ENCODE data around the gene ELK4. TPM values are rescaled to one million over a fixed set of nuclear protein-coding genes. Genes with fewer than 3 reads are reported as not detected.

ELK4 gene
- total and polyA plus RNA-seq, 2 experiments from 2014 or later, result 5.1 to 19.7 TPM

- peaks cover 6% of the 10 kb centered on the region; the same call in 1 of the 2 replicates for H3F3A ChIP-seq (replicated peaks; ENCODE audit: low read depth)
- Mint-ChIP-seq H3K27me3 (ENCODE audit: insufficient read depth, low read depth, poor library complexity) (peaks cover 7% of the 10 kb centered on the region), H3K9me3 (no peaks in the 10 kb centered on the region), H3K36me3 (ENCODE audit: low read depth) (no peaks in the 10 kb centered on the region; the same call in 2 of the 3 replicates), H3K27ac (no peak overlapping the region), H3K4me3 (peak overlapping the region; percentile 90; the same call in 1 of the 3 replicates), H3K4me1 (peaks cover 10% of the 10 kb centered on the region; the same call in 2 of the 3 replicates)
- DNase-seq (ENCODE audit: low spot score) (no peak), ATAC-seq (no peak)
- no peaks in the 10 kb centered on the region for H3K9me2 ChIP-seq (ENCODE audit: insufficient read depth)
- H3K36me3 ChIP-seq (ENCODE audit: insufficient read depth), result no peaks in the 10 kb centered on the region
- peaks cover 24% of the 10 kb centered on the region for H3K79me2 ChIP-seq (replicated peaks; ENCODE audit: insufficient read depth)
- no peak overlapping the region for H3K27ac ChIP-seq (ENCODE audit: low read depth)
- H3K4me2 ChIP-seq, result no peak overlapping the region
- H3K4me3 ChIP-seq, result no peak overlapping the region
- H3K4me1 ChIP-seq (ENCODE audit: insufficient read depth), result peaks cover 8% of the 10 kb centered on the region
- TF ChIP-seq REST (IDR thresholded peaks at IDR 0.05; ENCODE audit: unreplicated experiment) (no peak), STAT1 (IDR thresholded peaks at IDR 0.05; ENCODE audit: unreplicated experiment) (no peak), JUNB (IDR thresholded peaks at IDR 0.05; ENCODE audit: unreplicated experiment) (no peak), POLR2AphosphoS5 (IDR thresholded peaks at IDR 0.05; ENCODE audit: low read depth) (no peak), CTCF (conservative IDR thresholded peaks at IDR 0.05; ENCODE audit: low read depth in 2 of 2) (no peak), EZH2 (IDR thresholded peaks at IDR 0.05; ENCODE audit: low read depth, unreplicated experiment) (no peak), ZNF114 (CRISPR knock-in tag; IDR thresholded peaks at IDR 0.05) (no peak), ZNF331 (CRISPR knock-in tag; IDR thresholded peaks at IDR 0.05; ENCODE audit: low read depth) (no peak), ETS1 (IDR thresholded peaks at IDR 0.05) (no peak)
- no peaks in the 10 kb centered on the region for H3K27me3 ChIP-seq (ENCODE audit: insufficient read depth)
- H2AFZ ChIP-seq, result no peak overlapping the region
- H4K20me1 ChIP-seq (replicated peaks; ENCODE audit: insufficient read depth), result 0 out of 2 replicates have a peak, but pooled peaks cover 5% of the 10 kb centered on the region
These were observed 1.7 kb upstream of the ELK4 start for GRCh38 chr1:205633421-205633976.

Measured in GM23338 (cell line).